Panc1 (cell line): ENCODE data around the gene SCGB3A1. TPM values are rescaled to one million over a fixed set of nuclear protein-coding genes. Genes with fewer than 3 reads are reported as not detected.

Experiments used
- ATAC-seq: fragments of 200-7000 bp; cut with Tn5 transposase; 2 replicates; pipeline ENCODE4 v1.9.1; 2020; ENCODE audit warnings: mild to moderate bottlenecking, moderate library complexity
- BruUV-seq: library from RNA; stranded (reverse); fragments of 400-500 nt; replicated peaks from 2 replicates; lab custom pipeline; 2021; lab: Mats Ljungman, UMichigan
- CTCF ChIA-PET: fragments of 300-600 bp; sonication (Branson Sonifier 250); formaldehyde crosslinking; loops from one replicate; lab custom pipeline; 2022; ENCODE audit warnings: antibody characterized with exemption; lab: Charles Lee
- POLR2A ChIA-PET: fragments of 300-600 bp; sonication (Branson Sonifier 250); formaldehyde crosslinking; loops from one replicate; lab custom pipeline; 2022; ENCODE audit warnings: antibody characterized with exemption; lab: Charles Lee
- DNase-seq: peaks from one replicate; pipeline ENCODE4 v3.0.0-alpha.2; 2010; ENCODE audit warnings: low read depth, low spot score
- H3K27ac ChIP-seq: 2 replicates; pipeline ENCODE4 v1.5.1; 2011; ENCODE audit warnings: mild to moderate bottlenecking, low read length, inconsistent platforms
- H3K27me3 ChIP-seq: fragments of 200-500 bp; sonication (Bioruptor generic); 2 replicates; pipeline ENCODE4 v1.6.0; 2014; ENCODE audit warnings: low read length, inconsistent platforms; ENCODE audit not compliant: control insufficient read depth, insufficient read depth
- H3K36me3 ChIP-seq: fragments of 200-500 bp; sonication (Bioruptor generic); 2 replicates; pipeline ENCODE4 v1.5.1; 2014; ENCODE audit warnings: inconsistent platforms, mild to moderate bottlenecking, low read length, moderate library complexity; ENCODE audit not compliant: control insufficient read depth, insufficient read depth
- H3K4me1 ChIP-seq: 2 replicates; pipeline ENCODE4 v1.5.1; 2011; ENCODE audit warnings: inconsistent platforms, mild to moderate bottlenecking, low read length, moderate library complexity; ENCODE audit not compliant: control insufficient read depth, insufficient read depth
- H3K4me3 ChIP-seq, 2 experiments: 2 replicates each; pipeline ENCODE4 v1.5.1; 2011 to 2012; ENCODE audit warnings: low read depth in 2 of 2, low read length in 2 of 2, mild to moderate bottlenecking in 2 of 2, inconsistent platforms in 1 of 2, moderate library complexity in 1 of 2
- H3K9me3 ChIP-seq: fragments of 200-500 bp; sonication (Bioruptor generic); 2 replicates; pipeline ENCODE4 v1.5.1; 2014; ENCODE audit warnings: low read depth, mild to moderate bottlenecking, inconsistent platforms, low read length, moderate library complexity; ENCODE audit not compliant: control insufficient read depth, insufficient read depth
- CTCF ChIP-seq: fragments of 450-650 bp; IDR thresholded peaks from 2 replicates; pipeline ENCODE4 v1.5.1; 2017; ENCODE audit warnings: mild to moderate bottlenecking
- POLR2AphosphoS5 ChIP-seq: IDR thresholded peaks from 2 replicates; pipeline ENCODE4 v1.6.1; 2012; ENCODE audit warnings: mild to moderate bottlenecking, low read depth, low read length, moderate library complexity
- REST ChIP-seq, 2 experiments: IDR thresholded peaks; 2 replicates each; pipeline ENCODE4 v1.6.1; 2011 to 2012; ENCODE audit warnings: low read depth in 2 of 2, control low read depth in 1 of 2, low read length in 1 of 2, mild to moderate bottlenecking in 1 of 2, moderate library complexity in 1 of 2; ENCODE audit not compliant: insufficient read depth in 1 of 2
- SIN3A ChIP-seq: IDR thresholded peaks from 2 replicates; pipeline ENCODE4 v1.6.1; 2012; ENCODE audit warnings: low read depth, mild to moderate bottlenecking, low read length, moderate library complexity, borderline replicate concordance; ENCODE audit not compliant: insufficient read depth
- TCF7L2 ChIP-seq: IDR thresholded peaks from 2 replicates; pipeline ENCODE4 v1.6.1; 2011; ENCODE audit warnings: mild to moderate bottlenecking, low read depth, low read length, inconsistent platforms
- in situ Hi-C: cut with HindIII; loops from 2 replicates; pipeline ENCODE4 v1.10.0; 2016; ENCODE audit warnings: low sequenced_read_pairs, low pct_unique_long_range_greater_than_20kb
- intact Hi-C: fragments of 100-400 bp; cut with micrococcal nuclease; formaldehyde crosslinking; loops from one replicate; pipeline ENCODE4 v1.10.0; 2022; ENCODE audit not compliant: unreplicated experiment
- total RNA-seq: library from RNA; stranded (reverse); gene quantifications from one replicate; pipeline ENCODE4 v1.2.1, GENCODE V29; 2021; ENCODE audit not compliant: unreplicated experiment

Gene SCGB3A1
- total RNA-seq, 1 experiment from 2014 or later, result not detected

DNA sequence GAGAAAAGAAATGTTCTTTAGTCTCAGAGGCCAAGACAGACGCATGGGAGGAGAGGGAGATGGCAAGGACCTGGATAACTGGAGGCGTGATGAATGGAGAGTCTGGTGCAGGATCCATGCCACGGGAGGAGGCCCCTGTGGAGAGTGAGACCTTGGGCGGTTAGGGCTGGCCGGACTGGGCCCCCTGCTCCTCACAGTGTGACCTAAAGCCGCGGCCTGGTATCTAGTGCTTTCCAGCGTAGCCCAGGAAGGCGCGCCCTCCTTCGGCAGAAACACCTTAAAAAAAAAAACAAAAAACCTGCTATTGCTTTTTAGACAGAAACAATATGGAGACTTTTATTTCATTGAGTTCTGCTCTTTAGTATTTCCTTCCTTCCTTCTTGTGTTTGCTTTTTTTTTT is 33.1 kb downstream of the SCGB3A1 start:
- ChIA-PET CTCF (no interaction called here), POLR2A (no interaction called here)

DNA sequence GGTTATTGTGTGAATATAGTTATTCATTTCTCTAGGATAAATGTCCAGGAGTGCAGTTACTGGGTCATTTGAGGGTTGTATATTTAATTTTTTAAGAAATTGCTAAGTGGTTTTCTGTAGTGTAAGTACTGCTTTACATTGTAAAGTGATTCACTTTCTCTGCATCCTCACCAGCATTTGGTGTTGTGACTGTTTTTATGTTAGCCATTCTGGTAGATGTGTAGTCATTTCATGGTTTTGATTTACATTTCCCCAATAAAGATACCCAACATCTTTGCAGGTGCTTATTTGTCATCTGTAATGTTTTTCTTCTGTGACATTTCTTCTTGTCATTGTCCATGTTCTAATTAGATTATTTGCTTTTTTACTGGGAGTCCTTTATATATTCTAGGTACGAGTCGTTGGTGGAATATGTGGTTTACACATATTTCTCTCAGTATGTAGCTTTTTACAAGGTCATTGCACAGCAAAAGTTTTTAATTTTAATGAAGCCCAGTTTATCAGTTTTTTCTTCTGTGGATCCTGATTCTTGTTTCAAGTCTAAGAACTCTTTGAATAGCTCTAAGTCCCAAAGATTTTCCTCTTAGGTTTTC is 34.0 kb downstream of the SCGB3A1 start:
- intact Hi-C loops, result no loop called here

More for the DNA sequence above, 33.1 kb downstream of the SCGB3A1 start:
- no peaks in the 10 kb centered on the region for H3K27me3 ChIP-seq
- no TSS peak for BruUV-seq
- intact Hi-C loops (no loop called here), in situ Hi-C loops (no loop called here)
- no peaks in the 10 kb centered on the region for H3K9me3 ChIP-seq
- no peak overlapping the region for H3K27ac ChIP-seq
- H3K36me3 ChIP-seq, result no peaks in the 10 kb centered on the region; the same call in 1 of the 2 replicates
- DNase-seq (no peak), ATAC-seq (no peak)
- H3K4me3 ChIP-seq, result no peak overlapping the region
- H3K4me1 ChIP-seq, result no peaks in the 10 kb centered on the region
- TF ChIP-seq TCF7L2 (no peak), REST (IDR thresholded peaks at IDR 0.05; ENCODE audit: insufficient read depth in 1 of 2, low read depth in 2 of 2, low read length in 1 of 2) (no peak), CTCF (no peak), SIN3A (no peak), POLR2AphosphoS5 (no peak)

More for the DNA sequence above, 34.0 kb downstream of the SCGB3A1 start:
- H3K9me3 ChIP-seq, result no peaks in the 10 kb centered on the region
- H3K4me3 ChIP-seq, result no peak overlapping the region
- BruUV-seq, result no TSS peak
- H3K27ac ChIP-seq, result no peak overlapping the region
- ATAC-seq (no peak), DNase-seq (no peak)
- POLR2A ChIA-PET, result no interaction called here
- H3K27me3 ChIP-seq, result no peaks in the 10 kb centered on the region
- TF ChIP-seq POLR2AphosphoS5 (no peak), REST (IDR thresholded peaks at IDR 0.05; ENCODE audit: insufficient read depth in 1 of 2, low read depth in 2 of 2, low read length in 1 of 2) (no peak), SIN3A (no peak), TCF7L2 (no peak)
- CTCF ChIA-PET, result no interaction called here
- no peaks in the 10 kb centered on the region for H3K4me1 ChIP-seq
- H3K36me3 ChIP-seq, result peaks cover 5% of the 10 kb centered on the region; the same call in 1 of the 2 replicates
- in situ Hi-C loops, result no loop called here
